ENCODE data around the gene SRPRB.

Gene SRPRB

GRCh38 chr3:133815386-133815785 is 9.8 kb downstream of the SRPRB start:
- Histone ChIP-seq H3K27me3 (replicated peaks; ENCODE audit: control insufficient read depth, insufficient read depth, low read length) (no peaks in the 10 kb centered on the region), H3K36me3 (ENCODE audit: control insufficient read depth, insufficient read depth, low read length, severe bottlenecking) (peaks cover 90% of the 10 kb centered on the region), H3K9ac (ENCODE audit: low read length) (no peak overlapping the region), H3K4me3 (ENCODE audit: low read length) (no peak overlapping the region), H3K9me3 (ENCODE audit: control insufficient read depth, low read length) (no peaks in the 10 kb centered on the region), H3K4me1 (ENCODE audit: control insufficient read depth, insufficient read depth, low read length) (peaks cover 5% of the 10 kb centered on the region)
- DNase-seq (ENCODE audit: low read depth): no peak

GRCh38 chr3:133820129-133820528 is 14.5 kb downstream of the SRPRB start:
- H3K27me3 ChIP-seq (replicated peaks; ENCODE audit: control insufficient read depth, insufficient read depth, low read length): no peaks in the 10 kb centered on the region
- no peak overlapping the region for H3K4me3 ChIP-seq (ENCODE audit: low read length)
- H3K36me3 ChIP-seq (ENCODE audit: control insufficient read depth, insufficient read depth, low read length, severe bottlenecking): peaks cover 81% of the 10 kb centered on the region
- H3K9ac ChIP-seq (ENCODE audit: low read length): no peak overlapping the region
- no peak for DNase-seq (ENCODE audit: low read depth)
- H3K9me3 ChIP-seq (ENCODE audit: control insufficient read depth, low read length): no peaks in the 10 kb centered on the region
- peaks cover 14% of the 10 kb centered on the region for H3K4me1 ChIP-seq (ENCODE audit: control insufficient read depth, insufficient read depth, low read length)

GRCh38 chr3:133820889-133821675 is 15.5 kb downstream of the SRPRB start:
- no peaks in the 10 kb centered on the region for H3K27me3 ChIP-seq (replicated peaks; ENCODE audit: control insufficient read depth, insufficient read depth, low read length)
- H3K9ac ChIP-seq (ENCODE audit: low read length): no peak overlapping the region
- peaks cover 14% of the 10 kb centered on the region for H3K4me1 ChIP-seq (ENCODE audit: control insufficient read depth, insufficient read depth, low read length)
- no peak for DNase-seq (ENCODE audit: low read depth)
- no peaks in the 10 kb centered on the region for H3K9me3 ChIP-seq (ENCODE audit: control insufficient read depth, low read length)
- no peak overlapping the region for H3K4me3 ChIP-seq (ENCODE audit: low read length)
- H3K36me3 ChIP-seq (ENCODE audit: control insufficient read depth, insufficient read depth, low read length, severe bottlenecking): peaks cover 72% of the 10 kb centered on the region

GRCh38 chr3:133821767-133822638 is 16.4 kb downstream of the SRPRB start:
- H3K4me3 ChIP-seq (ENCODE audit: low read length): no peak overlapping the region
- H3K4me1 ChIP-seq (ENCODE audit: control insufficient read depth, insufficient read depth, low read length): peaks cover 14% of the 10 kb centered on the region
- H3K36me3 ChIP-seq (ENCODE audit: control insufficient read depth, insufficient read depth, low read length, severe bottlenecking): peaks cover 62% of the 10 kb centered on the region
- no peaks in the 10 kb centered on the region for H3K9me3 ChIP-seq (ENCODE audit: control insufficient read depth, low read length)
- H3K27me3 ChIP-seq (replicated peaks; ENCODE audit: control insufficient read depth, insufficient read depth, low read length): no peaks in the 10 kb centered on the region
- no peak overlapping the region for H3K9ac ChIP-seq (ENCODE audit: low read length)
- DNase-seq (ENCODE audit: low read depth): peak; percentile 39

- H3K4me3 ChIP-seq (ENCODE audit: low read length): no peak overlapping the region
- H3K27me3 ChIP-seq (replicated peaks; ENCODE audit: control insufficient read depth, insufficient read depth, low read length): no peaks in the 10 kb centered on the region
- H3K4me1 ChIP-seq (ENCODE audit: control insufficient read depth, insufficient read depth, low read length): peaks cover 14% of the 10 kb centered on the region
- DNase-seq (ENCODE audit: low read depth): no peak
- peaks cover 38% of the 10 kb centered on the region for H3K36me3 ChIP-seq (ENCODE audit: control insufficient read depth, insufficient read depth, low read length, severe bottlenecking)
- no peaks in the 10 kb centered on the region for H3K9me3 ChIP-seq (ENCODE audit: control insufficient read depth, low read length)
- H3K9ac ChIP-seq (ENCODE audit: low read length): no peak overlapping the region
Measured at GRCh38 chr3:133824961-133825485, 19.4 kb downstream of the SRPRB start.

- Histone ChIP-seq H3K9ac (ENCODE audit: low read length) (no peak overlapping the region), H3K27me3 (replicated peaks; ENCODE audit: control insufficient read depth, insufficient read depth, low read length) (no peaks in the 10 kb centered on the region), H3K9me3 (ENCODE audit: control insufficient read depth, low read length) (no peaks in the 10 kb centered on the region), H3K36me3 (ENCODE audit: control insufficient read depth, insufficient read depth, low read length, severe bottlenecking) (peaks cover 27% of the 10 kb centered on the region), H3K4me3 (ENCODE audit: low read length) (no peak overlapping the region), H3K4me1 (ENCODE audit: control insufficient read depth, insufficient read depth, low read length) (peaks cover 7% of the 10 kb centered on the region)
- DNase-seq (ENCODE audit: low read depth): no peak
Measured at GRCh38 chr3:133825969-133826727, 20.5 kb downstream of the SRPRB start.

GRCh38 chr3:133827136-133827535 is 21.5 kb downstream of the SRPRB start:
- Histone ChIP-seq H3K4me3 (ENCODE audit: low read length) (no peak overlapping the region), H3K27me3 (replicated peaks; ENCODE audit: control insufficient read depth, insufficient read depth, low read length) (no peaks in the 10 kb centered on the region), H3K4me1 (ENCODE audit: control insufficient read depth, insufficient read depth, low read length) (no peaks in the 10 kb centered on the region), H3K9ac (ENCODE audit: low read length) (no peak overlapping the region), H3K36me3 (ENCODE audit: control insufficient read depth, insufficient read depth, low read length, severe bottlenecking) (peaks cover 19% of the 10 kb centered on the region), H3K9me3 (ENCODE audit: control insufficient read depth, low read length) (no peaks in the 10 kb centered on the region)
- no peak for DNase-seq (ENCODE audit: low read depth)

GRCh38 chr3:133827684-133828083 is 22.1 kb downstream of the SRPRB start:
- Histone ChIP-seq H3K9me3 (ENCODE audit: control insufficient read depth, low read length) (no peaks in the 10 kb centered on the region), H3K9ac (ENCODE audit: low read length) (no peak overlapping the region), H3K4me3 (ENCODE audit: low read length) (no peak overlapping the region), H3K4me1 (ENCODE audit: control insufficient read depth, insufficient read depth, low read length) (no peaks in the 10 kb centered on the region), H3K27me3 (replicated peaks; ENCODE audit: control insufficient read depth, insufficient read depth, low read length) (no peaks in the 10 kb centered on the region), H3K36me3 (ENCODE audit: control insufficient read depth, insufficient read depth, low read length, severe bottlenecking) (peaks cover 15% of the 10 kb centered on the region)
- no peak for DNase-seq (ENCODE audit: low read depth)

- H3K9me3 ChIP-seq (ENCODE audit: control insufficient read depth, low read length): no peaks in the 10 kb centered on the region
- no peaks in the 10 kb centered on the region for H3K27me3 ChIP-seq (replicated peaks; ENCODE audit: control insufficient read depth, insufficient read depth, low read length)
- no peak for DNase-seq (ENCODE audit: low read depth)
- H3K36me3 ChIP-seq (ENCODE audit: control insufficient read depth, insufficient read depth, low read length, severe bottlenecking): peaks cover 9% of the 10 kb centered on the region
- no peak overlapping the region for H3K4me3 ChIP-seq (ENCODE audit: low read length)
- H3K4me1 ChIP-seq (ENCODE audit: control insufficient read depth, insufficient read depth, low read length): no peaks in the 10 kb centered on the region
- H3K9ac ChIP-seq (ENCODE audit: low read length): no peak overlapping the region
Measured at GRCh38 chr3:133828576-133829309, 23.1 kb downstream of the SRPRB start.

- H3K4me1 ChIP-seq (ENCODE audit: control insufficient read depth, insufficient read depth, low read length): no peaks in the 10 kb centered on the region
- no peak for DNase-seq (ENCODE audit: low read depth)
- no peaks in the 10 kb centered on the region for H3K27me3 ChIP-seq (replicated peaks; ENCODE audit: control insufficient read depth, insufficient read depth, low read length)
Measured at GRCh38 chr3:133829310-133829707, 23.7 kb downstream of the SRPRB start.

More at GRCh38 chr3:133829310-133829707, 23.7 kb downstream of the SRPRB start:
- H3K9ac ChIP-seq (ENCODE audit: low read length): no peak overlapping the region
- H3K9me3 ChIP-seq (ENCODE audit: control insufficient read depth, low read length): no peaks in the 10 kb centered on the region
- peaks cover 4% of the 10 kb centered on the region for H3K36me3 ChIP-seq (ENCODE audit: control insufficient read depth, insufficient read depth, low read length, severe bottlenecking)
- H3K4me3 ChIP-seq (ENCODE audit: low read length): no peak overlapping the region

Measured in adipocyte (in vitro differentiated cells).